H9 (cell line): Measurements from ENCODE around the gene SLC38A1. TPM values are rescaled to one million over a fixed set of nuclear protein-coding genes. Genes with fewer than 3 reads are reported as not detected.

Experiments
- DNase-seq: peaks from one replicate; pipeline ENCODE4 v3.0.0-alpha.2; 2017
- H2AFZ ChIP-seq: one replicate; pipeline ENCODE4 v1.6.1; 2013; ENCODE audit warnings: mild to moderate bottlenecking, low read length, control low read depth, moderate library complexity
- H2AK5ac ChIP-seq: 2 replicates; pipeline ENCODE4 v1.6.1; 2013; ENCODE audit warnings: low read length, control low read depth, mixed read lengths; ENCODE audit not compliant: insufficient read length
- H2BK120ac ChIP-seq: one replicate; pipeline ENCODE4 v1.6.1; 2013; ENCODE audit warnings: low read depth, mild to moderate bottlenecking, low read length, control low read depth, inconsistent platforms; ENCODE audit not compliant: poor library complexity, severe bottlenecking
- H2BK12ac ChIP-seq: 2 replicates; pipeline ENCODE4 v1.6.1; 2013; ENCODE audit warnings: low read length, control low read depth, mixed read lengths, low read depth; ENCODE audit not compliant: insufficient read length
- H2BK15ac ChIP-seq: 2 replicates; pipeline ENCODE4 v1.6.1; 2013; ENCODE audit warnings: low read depth, low read length, control low read depth
- H2BK20ac ChIP-seq: one replicate; pipeline ENCODE4 v1.6.1; 2013; ENCODE audit warnings: low read depth, mild to moderate bottlenecking, low read length, control low read depth, inconsistent platforms; ENCODE audit not compliant: poor library complexity, severe bottlenecking
- H2BK5ac ChIP-seq: 2 replicates; pipeline ENCODE4 v1.6.1; 2013; ENCODE audit warnings: low read length, control low read depth, mixed read lengths; ENCODE audit not compliant: insufficient read length
- H3K14ac ChIP-seq: 2 replicates; pipeline ENCODE4 v1.6.1; 2013; ENCODE audit warnings: low read length, control low read depth; ENCODE audit not compliant: insufficient read depth
- H3K18ac ChIP-seq: 2 replicates; pipeline ENCODE4 v1.6.1; 2013; ENCODE audit warnings: low read depth, mild to moderate bottlenecking, mixed read lengths, low read length, control low read depth; ENCODE audit not compliant: insufficient read length
- H3K23ac ChIP-seq: 2 replicates; pipeline ENCODE4 v1.6.1; 2013; ENCODE audit warnings: low read length, control low read depth, mixed read lengths, low read depth; ENCODE audit not compliant: insufficient read length
- H3K23me2 ChIP-seq: 2 replicates; pipeline ENCODE4 v1.6.1; 2013; ENCODE audit warnings: low read depth, mild to moderate bottlenecking, mixed read lengths, low read length, control low read depth; ENCODE audit not compliant: insufficient read length, poor library complexity, severe bottlenecking
- H3K27ac ChIP-seq: 2 replicates; pipeline ENCODE4 v1.5.1; 2013; ENCODE audit warnings: low read length, control low read depth, mixed read lengths, low read depth; ENCODE audit not compliant: insufficient read length
- H3K27me3 ChIP-seq: 2 replicates; pipeline ENCODE4 v1.6.1; 2013; ENCODE audit warnings: low read length, control low read depth, inconsistent platforms; ENCODE audit not compliant: insufficient read depth
- H3K4ac ChIP-seq: 2 replicates; pipeline ENCODE4 v1.6.1; 2013; ENCODE audit warnings: low read depth, mild to moderate bottlenecking, control low read depth, inconsistent platforms, low read length, moderate library complexity
- H3K4me1 ChIP-seq: 2 replicates; pipeline ENCODE4 v1.6.1; 2013; ENCODE audit warnings: low read length, control low read depth, inconsistent platforms; ENCODE audit not compliant: insufficient read depth
- H3K4me2 ChIP-seq: 2 replicates; pipeline ENCODE4 v1.6.1; 2013; ENCODE audit warnings: low read length, control low read depth, mixed read lengths; ENCODE audit not compliant: insufficient read length, insufficient read depth
- H3K56ac ChIP-seq: 2 replicates; pipeline ENCODE4 v1.6.1; 2013; ENCODE audit warnings: low read depth, mild to moderate bottlenecking, mixed read lengths, low read length, control low read depth; ENCODE audit not compliant: insufficient read length
- H3K79me1 ChIP-seq: 2 replicates; pipeline ENCODE4 v1.6.1; 2013; ENCODE audit warnings: low read depth, mild to moderate bottlenecking, moderate library complexity, low read length, control low read depth, inconsistent platforms; ENCODE audit not compliant: insufficient read depth, poor library complexity, severe bottlenecking
- H3K79me2 ChIP-seq: 2 replicates; pipeline ENCODE4 v1.6.1; 2013; ENCODE audit warnings: low read length, control low read depth, inconsistent platforms; ENCODE audit not compliant: insufficient read depth
- H3K9ac ChIP-seq: 2 replicates; pipeline ENCODE4 v1.6.1; 2013; ENCODE audit warnings: low read length, control low read depth, mixed read lengths; ENCODE audit not compliant: insufficient read length; ENCODE audit errors: extremely low read depth
- H3K9me3 ChIP-seq: one replicate; pipeline ENCODE4 v1.6.1; 2013; ENCODE audit warnings: low read depth, low read length, inconsistent platforms; ENCODE audit not compliant: control insufficient read depth
- H3T11ph ChIP-seq: one replicate; pipeline ENCODE4 v1.6.1; 2013; ENCODE audit warnings: mild to moderate bottlenecking, low read length, control low read depth, inconsistent platforms
- H4K20me1 ChIP-seq: one replicate; pipeline ENCODE4 v1.6.1; 2013; ENCODE audit not compliant: control insufficient read depth, insufficient read length, insufficient read depth
- H4K5ac ChIP-seq: 2 replicates; pipeline ENCODE4 v1.6.1; 2013; ENCODE audit warnings: low read depth, mild to moderate bottlenecking, mixed read lengths, low read length, control low read depth; ENCODE audit not compliant: insufficient read length
- H4K8ac ChIP-seq: replicated peaks from 2 replicates; pipeline ENCODE4 v1.6.1; 2013; ENCODE audit warnings: low read length, control low read depth, mixed read lengths, low read depth; ENCODE audit not compliant: insufficient read length
- H4K91ac ChIP-seq: 2 replicates; pipeline ENCODE4 v1.6.1; 2013; ENCODE audit warnings: low read depth, mild to moderate bottlenecking, moderate library complexity, mixed read lengths, low read length, control low read depth; ENCODE audit not compliant: insufficient read length
- H3K27ac Mint-ChIP-seq, 3 experiments: 2 replicates in 2 of 3; 3 replicates in 1 of 3; pipeline ENCODE4 v1.8.0; 2020 to 2021; ENCODE audit warnings: mixed read lengths in 3 of 3, mild to moderate bottlenecking in 1 of 3, moderate library complexity in 1 of 3
- H3K27me3 Mint-ChIP-seq: 2 replicates; pipeline ENCODE4 v1.8.0; 2021; ENCODE audit warnings: low read depth, mild to moderate bottlenecking, moderate library complexity, mixed read lengths
- H3K36me3 Mint-ChIP-seq, 3 experiments: 2 replicates in 2 of 3; 3 replicates in 1 of 3; pipeline ENCODE4 v1.8.0; 2020 to 2021; ENCODE audit warnings: low read depth in 3 of 3, mixed read lengths in 3 of 3; ENCODE audit not compliant: insufficient read depth in 1 of 3
- H3K4me1 Mint-ChIP-seq, 2 experiments: 2 replicates each; pipeline ENCODE4 v1.8.0; 2020; ENCODE audit warnings: mixed read lengths in 2 of 2
- H3K4me3 Mint-ChIP-seq, 2 experiments: 2 replicates in 1 of 2; 3 replicates in 1 of 2; pipeline ENCODE4 v1.8.0; 2020 to 2021; ENCODE audit warnings: mild to moderate bottlenecking in 2 of 2, mixed read lengths in 2 of 2, moderate library complexity in 1 of 2
- H3K9me3 Mint-ChIP-seq, 2 experiments: 2 replicates in 1 of 2; 3 replicates in 1 of 2; pipeline ENCODE4 v1.8.0; 2020; ENCODE audit warnings: mild to moderate bottlenecking in 2 of 2, mixed read lengths in 2 of 2, moderate library complexity in 1 of 2
- CTCF ChIP-seq: fragments of 200-600 bp; sonication (generic); conservative IDR thresholded peaks from 3 replicates; pipeline ENCODE4 v1.8.0; 2021; ENCODE audit warnings: antibody characterized with exemption, mild to moderate bottlenecking
- WGBS: extraction: QIAGEN DNeasy Blood & Tissue Kit; methylation state at CpG from one replicate; pipeline ENCODE4 v1.1.7; 2013; ENCODE audit warnings: missing lambda C conversion rate, low lambda C conversion rate, mixed read lengths; ENCODE audit not compliant: insufficient read length; ENCODE audit errors: extremely low coverage; 5-methylcytosine and 5-hydroxymethylcytosine counted together
- total RNA-seq: library from RNA; stranded (reverse); gene quantifications from 2 replicates; pipeline ENCODE4 v1.2.1, GENCODE V29; 2021

SLC38A1 gene
- total RNA-seq, 1 experiment from 2014 or later: 216 TPM

GRCh38 chr12:46260124-46260912 is 8.5 kb downstream of the SLC38A1 start:
- no peak overlapping the region for H2AK5ac ChIP-seq
- no peak overlapping the region for H3T11ph ChIP-seq
- no peaks in the 10 kb centered on the region for H3K23me2 ChIP-seq
- H4K5ac ChIP-seq: no peak overlapping the region
- no peak overlapping the region for H3K4ac ChIP-seq
- peaks cover 82% of the 10 kb centered on the region for H3K79me2 ChIP-seq
- H3K4me1 Mint-ChIP-seq: peaks cover 32 to 35% of the 10 kb centered on the region in 2 experiments
- no peak for DNase-seq
- no peak overlapping the region for H2BK15ac ChIP-seq
- no peaks in the 10 kb centered on the region for H4K20me1 ChIP-seq
- H3K4me2 ChIP-seq: peak overlapping the region; percentile 83
- no peak overlapping the region for H3K27ac Mint-ChIP-seq
- no peak for TF ChIP-seq CTCF
- H2BK12ac ChIP-seq: no peak overlapping the region
- no peaks in the 10 kb centered on the region for H3K27me3 ChIP-seq
- H3K4me3 Mint-ChIP-seq: no peak overlapping the region
- H3K79me1 ChIP-seq: peaks cover 3% of the 10 kb centered on the region
- no peaks in the 10 kb centered on the region for H3K9me3 ChIP-seq
- peak overlapping the region; percentile 7 for H2BK5ac ChIP-seq
- H3K18ac ChIP-seq: no peak overlapping the region
- no peak overlapping the region for H2BK20ac ChIP-seq
- peaks cover 25% of the 10 kb centered on the region for H3K4me1 ChIP-seq
- no peak overlapping the region for H3K9ac ChIP-seq
- H4K91ac ChIP-seq: no peak overlapping the region
- H4K8ac ChIP-seq: peak overlapping the region; percentile 7
- H3K14ac ChIP-seq: no peak overlapping the region
- H3K56ac ChIP-seq: no peak overlapping the region
- peaks cover 23 to 24% (median 23%) of the 10 kb centered on the region in 3 experiments; a peak in 6 of 7 replicates for H3K36me3 Mint-ChIP-seq
- no peaks in the 10 kb centered on the region for H3K27me3 Mint-ChIP-seq
- H3K23ac ChIP-seq: no peak overlapping the region
- no peak overlapping the region for H2AFZ ChIP-seq
- H3K9me3 Mint-ChIP-seq: peaks cover 0 to 9% of the 10 kb centered on the region in 2 experiments; a peak in 2 of 5 replicates
- no CpG with 5 or more reads among the region's 5 CpGs for WGBS
- no peak overlapping the region for H2BK120ac ChIP-seq
- peak overlapping the region; percentile 83 for H3K27ac ChIP-seq
